Keratinocyte (primary cell): ENCODE measurements around the gene ADAM33. TPM values are rescaled to one million over a fixed set of nuclear protein-coding genes. Genes with fewer than 3 reads are reported as not detected.
A peak's percentile ranks its signal among the peaks of the same experiment; 100 is the strongest.

Source experiments
- DNase-seq: peaks from one replicate; pipeline ENCODE4 v3.0.0-alpha.2; 2011; ENCODE audit warnings: low read depth, missing footprints, low spot score
- FAIRE-seq: peaks from 2 replicates; lab custom pipeline; 2011; peaks lifted over from hg19 to GRCh38; lab: Jason Lieb, UNC
- H2AFZ ChIP-seq: 2 replicates; pipeline ENCODE4 v1.6.0; 2012; ENCODE audit warnings: low read length, control low read depth, inconsistent platforms; ENCODE audit not compliant: control insufficient read depth
- H3K27ac ChIP-seq: 2 replicates; pipeline ENCODE4 v1.5.1; 2011; ENCODE audit warnings: low read length; ENCODE audit not compliant: control insufficient read depth, insufficient read depth
- H3K27me3 ChIP-seq: 3 replicates; pipeline ENCODE4 v1.6.0; 2011; ENCODE audit warnings: low read length; ENCODE audit not compliant: control insufficient read depth, insufficient read depth; ENCODE audit errors: extremely low read depth
- H3K36me3 ChIP-seq, 2 experiments: 2 replicates in 1 of 2; 3 replicates in 1 of 2; pipeline ENCODE4 v1.5.1; 2011; ENCODE audit warnings: low read length in 2 of 2, mild to moderate bottlenecking in 1 of 2; ENCODE audit not compliant: control insufficient read depth in 2 of 2, insufficient read depth in 2 of 2; ENCODE audit errors: extremely low read depth in 1 of 2
- H3K4me1 ChIP-seq: 3 replicates; pipeline ENCODE4 v1.5.1; 2011; ENCODE audit warnings: low read length; ENCODE audit not compliant: control insufficient read depth, insufficient read depth; ENCODE audit errors: extremely low read depth
- H3K4me2 ChIP-seq: 3 replicates; pipeline ENCODE4 v1.6.0; 2011; ENCODE audit warnings: low read depth, low read length; ENCODE audit not compliant: control insufficient read depth, insufficient read depth; ENCODE audit errors: extremely low read depth
- H3K4me3 ChIP-seq, 3 experiments: fragments of 200-600 bp in 1 of 3; sonication (generic) in 1 of 3; 2 replicates in 2 of 3; 3 replicates in 1 of 3; pipeline ENCODE4 v1.5.1; 2011 to 2016; ENCODE audit warnings: low read length in 3 of 3, mild to moderate bottlenecking in 3 of 3, control low read depth in 2 of 3, inconsistent platforms in 1 of 3, low read depth in 1 of 3, mixed read lengths in 1 of 3, mixed run types in 1 of 3, moderate library complexity in 1 of 3; ENCODE audit not compliant: control insufficient read depth in 2 of 3, insufficient read depth in 2 of 3; ENCODE audit errors: extremely low read depth in 1 of 3
- H3K79me2 ChIP-seq: 2 replicates; pipeline ENCODE4 v1.6.0; 2012; ENCODE audit warnings: low read length; ENCODE audit not compliant: control insufficient read depth, insufficient read depth
- H3K9ac ChIP-seq: 3 replicates; pipeline ENCODE4 v1.6.0; 2011; ENCODE audit warnings: low read length; ENCODE audit not compliant: control insufficient read depth, insufficient read depth; ENCODE audit errors: extremely low read depth
- H3K9me1 ChIP-seq: 3 replicates; pipeline ENCODE4 v1.6.0; 2011; ENCODE audit warnings: low read length; ENCODE audit not compliant: control insufficient read depth, insufficient read depth; ENCODE audit errors: extremely low read depth
- H3K9me3 ChIP-seq: 2 replicates; pipeline ENCODE4 v1.5.1; 2012; ENCODE audit warnings: low read depth, low read length; ENCODE audit not compliant: control insufficient read depth
- H4K20me1 ChIP-seq: 3 replicates; pipeline ENCODE4 v1.6.0; 2011; ENCODE audit warnings: low read length; ENCODE audit not compliant: control insufficient read depth, insufficient read depth; ENCODE audit errors: extremely low read depth
- CTCF ChIP-seq, 3 experiments: IDR thresholded peaks in 1 of 3; conservative IDR thresholded peaks in 1 of 3; optimal IDR thresholded peaks in 1 of 3; 2 replicates in 2 of 3; 3 replicates in 1 of 3; pipeline versions ENCODE3 to v1.5.1; 2011; ENCODE audit warnings: low read length in 3 of 3, mild to moderate bottlenecking in 3 of 3, moderate library complexity in 2 of 3, control low read depth in 1 of 3, inconsistent platforms in 1 of 3; ENCODE audit not compliant: insufficient read depth in 2 of 3; ENCODE audit errors: extremely low read depth in 1 of 3
- EZH2 ChIP-seq: IDR thresholded peaks from one replicate; pipeline ENCODE4 v1.6.1; 2012; ENCODE audit warnings: inconsistent platforms, mild to moderate bottlenecking, low read length, moderate library complexity
- dilution Hi-C: fragments of 300-500 bp; cut with MboI; formaldehyde crosslinking; loops from one replicate; pipeline ENCODE4 v1.7.0; 2020; ENCODE audit warnings: low sequenced_read_pairs; ENCODE audit not compliant: extremely low pct_ligation_motif_present
- polyA plus RNA-seq, 5 experiments: library from polyadenylated mRNA; depleted of rRNA in 3 of 5; stranded (reverse) in 3 of 5; stranded (forward) in 1 of 5; unstranded in 1 of 5; fragments of >200 nt; gene quantifications; 1 replicate in 1 of 5; 2 replicates in 3 of 5; 3 replicates in 1 of 5; pipeline versions ENCODE4 v1.2.1 to v1.2.3, GENCODE V29; 2011 to 2012; ENCODE audit warnings: missing spikeins in 2 of 5, low read depth in 1 of 5, low replicate concordance in 1 of 5

The ADAM33 gene
- polyA plus RNA-seq, 1 donor (not counting 4 experiments of a cell fraction or from before 2014, with no cell fraction given) = not detected

GRCh38 chr20:3729378-3729777, 47.6 kb upstream of the ADAM33 start:
- no peak overlapping the region for H3K27ac ChIP-seq
- no peak overlapping the region for H2AFZ ChIP-seq
- H3K79me2 ChIP-seq = no peaks in the 10 kb centered on the region
- DNase-seq (no peak), FAIRE-seq (no peak)
- H3K36me3 ChIP-seq = no peaks in the 10 kb centered on the region
- H3K4me3 ChIP-seq = no peak overlapping the region
- no peaks in the 10 kb centered on the region for H4K20me1 ChIP-seq
- TF ChIP-seq CTCF (optimal IDR thresholded peaks at IDR 0.05 in 1 of 3, IDR thresholded peaks at IDR 0.05 in 1 of 3, conservative IDR thresholded peaks at IDR 0.05 in 1 of 3; ENCODE audit: extremely low read depth in 1 of 3, insufficient read depth in 2 of 3, low read length in 3 of 3) (no peak), EZH2 (no peak)
- dilution Hi-C loops = no loop called here
- peaks cover 14% of the 10 kb centered on the region for H3K27me3 ChIP-seq
- H3K9me3 ChIP-seq = no peaks in the 10 kb centered on the region
- no peak overlapping the region for H3K4me2 ChIP-seq
- H3K4me1 ChIP-seq = peaks cover 21% of the 10 kb centered on the region
- no peaks in the 10 kb centered on the region for H3K9me1 ChIP-seq
- H3K9ac ChIP-seq = no peak overlapping the region

GRCh38 chr20:3728876-3729275, 47.1 kb upstream of the ADAM33 start:
- Histone ChIP-seq H3K27ac (no peak overlapping the region), H3K4me2 (no peak overlapping the region), H3K27me3 (peaks cover 14% of the 10 kb centered on the region), H3K79me2 (no peaks in the 10 kb centered on the region), H3K9me1 (no peaks in the 10 kb centered on the region), H3K4me1 (peaks cover 21% of the 10 kb centered on the region), H3K9me3 (no peaks in the 10 kb centered on the region), H3K36me3 (no peaks in the 10 kb centered on the region), H2AFZ (no peak overlapping the region), H3K4me3 (no peak overlapping the region), H3K9ac (no peak overlapping the region), H4K20me1 (no peaks in the 10 kb centered on the region)
- DNase-seq (no peak), FAIRE-seq (peak; percentile 59)
- TF ChIP-seq CTCF (optimal IDR thresholded peaks at IDR 0.05 in 1 of 3, IDR thresholded peaks at IDR 0.05 in 1 of 3, conservative IDR thresholded peaks at IDR 0.05 in 1 of 3; ENCODE audit: extremely low read depth in 1 of 3, insufficient read depth in 2 of 3, low read length in 3 of 3) (no peak), EZH2 (no peak)
- dilution Hi-C loops = no loop called here
